NCI-H128 (cell line): ENCODE measurements around the gene CHST4.
A peak's percentile ranks its signal among the peaks of the same experiment; 100 is the strongest.
"Not testable (repeated sequence)": the region's sequence is repeated elsewhere in the genome, so short reads cannot be mapped to it uniquely, and the experiment has no call there.

ENCODE experiments used
- DNase-seq: peaks from one replicate; lab custom pipeline; 2025; ENCODE audit not compliant: unreplicated experiment; lab: John Stamatoyannopoulos, UW

The CHST4 gene

GRCh38 chr16:71526111-71526631, at the start of gene CHST4:
Gene CHST4, plus strand, starts transcription at chr16:71526426. Its CDS starts 10,252 bp downstream, at chr16:71536678.
- peak; percentile 8 for DNase-seq

GRCh38 chr16:71476457-71477124, 49.6 kb upstream of the CHST4 start:
- no peak for DNase-seq

- DNase-seq, result no peak
Observed at GRCh38 chr16:71479420-71479819, 46.8 kb upstream of the CHST4 start.

GRCh38 chr16:71480956-71481355, 45.3 kb upstream of the CHST4 start:
- DNase-seq, result no peak

GRCh38 chr16:71482569-71482968, 43.7 kb upstream of the CHST4 start:
- no peak for DNase-seq

- peak; percentile 67 for DNase-seq
Observed at GRCh38 chr16:71484006-71484893, 42.0 kb upstream of the CHST4 start.

GRCh38 chr16:71489122-71489521, 37.1 kb upstream of the CHST4 start, which contains the start of gene ZNF19:
Gene ZNF19, minus strand, starts transcription at chr16:71489324. Its CDS starts 7,210 bp downstream, at chr16:71482114.
- DNase-seq, result no peak

- no peak for DNase-seq
Observed at GRCh38 chr16:71490361-71490760, 35.9 kb upstream of the CHST4 start.

GRCh38 chr16:71491054-71491453, 35.2 kb upstream of the CHST4 start:
- no peak for DNase-seq

GRCh38 chr16:71492786-71493185, 33.4 kb upstream of the CHST4 start:
- no peak for DNase-seq

- DNase-seq, result no peak
Observed at GRCh38 chr16:71493213-71493612, 33.0 kb upstream of the CHST4 start.

GRCh38 chr16:71498031-71498430, 28.2 kb upstream of the CHST4 start:
- DNase-seq, result no peak

GRCh38 chr16:71499775-71500364, 26.4 kb upstream of the CHST4 start:
- DNase-seq, result peak; percentile 0

- DNase-seq, result no peak
Observed at GRCh38 chr16:71500964-71501363, 25.3 kb upstream of the CHST4 start.

GRCh38 chr16:71501547-71501946, 24.7 kb upstream of the CHST4 start:
- DNase-seq, result no peak

GRCh38 chr16:71504051-71504450, 22.2 kb upstream of the CHST4 start:
- not testable (repeated sequence) for DNase-seq

- no peak for DNase-seq
Observed at GRCh38 chr16:71504901-71505300, 21.3 kb upstream of the CHST4 start.

GRCh38 chr16:71507061-71507460, 19.2 kb upstream of the CHST4 start:
- no peak for DNase-seq

GRCh38 chr16:71513302-71513701, 12.9 kb upstream of the CHST4 start:
- no peak for DNase-seq

- no peak for DNase-seq
Observed at GRCh38 chr16:71514476-71514875, 11.8 kb upstream of the CHST4 start.

GRCh38 chr16:71515026-71515425, 11.2 kb upstream of the CHST4 start:
- DNase-seq, result no peak

GRCh38 chr16:71520550-71520949, 5.7 kb upstream of the CHST4 start:
- no peak for DNase-seq
